HepG2 (cell line): ENCODE results near the gene CACTIN. TPM values are rescaled to one million over a fixed set of nuclear protein-coding genes. Genes with fewer than 3 reads are reported as not detected.
A peak's percentile ranks its signal among the peaks of the same experiment; 100 is the strongest.

ENCODE experiments used
- ATAC-seq: fragments of 200-7000 bp; cut with Tn5 transposase; 3 replicates; pipeline ENCODE4 v1.9.1; 2020; ENCODE audit warnings: mild to moderate bottlenecking, moderate library complexity
- BruUV-seq: library from RNA; stranded (reverse); fragments of 400-500 nt; replicated peaks from 2 replicates; lab custom pipeline; 2021; lab: Mats Ljungman, UMichigan
- CTCF ChIA-PET: fragments of 300-600 bp; formaldehyde crosslinking; extraction: SDS; loops from one replicate; lab custom pipeline; 2021; ENCODE audit warnings: low total read pairs, inconsistent platforms, low intra/inter-chr PET ratio; lab: Yijun Ruan, JAX
- POLR2A ChIA-PET: fragments of 350-600 bp; sonication (Branson Sonifier 250); formaldehyde crosslinking; loops from one replicate; lab custom pipeline; 2020; ENCODE audit warnings: antibody characterized with exemption, inconsistent platforms; lab: Yijun Ruan, JAX
- DNase-seq: peaks from one replicate; pipeline ENCODE4 v3.0.0-alpha.2; 2015; ENCODE audit warnings: low spot score
- FAIRE-seq: peaks from 3 replicates; lab custom pipeline; 2011; peaks lifted over from hg19 to GRCh38; lab: Jason Lieb, UNC
- H2AFZ ChIP-seq: one replicate; pipeline ENCODE4 v1.6.1; 2011; ENCODE audit warnings: low read length, inconsistent platforms
- H3K27ac ChIP-seq: fragments of 300-600 bp; 3 replicates; pipeline ENCODE4 v1.8.0; 2011; ENCODE audit warnings: mixed run types, mild to moderate bottlenecking, mixed read lengths, low read length, inconsistent platforms; ENCODE audit not compliant: insufficient read depth; ENCODE audit errors: extremely low read length
- H3K27me3 ChIP-seq, 2 experiments: fragments of 200-600 bp in 1 of 2; 2 replicates in 1 of 2; 3 replicates in 1 of 2; pipeline versions ENCODE4 v1.6.0 to v1.8.0; 2011; ENCODE audit warnings: low read length in 2 of 2, mild to moderate bottlenecking in 2 of 2, moderate library complexity in 2 of 2, inconsistent platforms in 1 of 2; ENCODE audit not compliant: insufficient read depth in 2 of 2, control insufficient read depth in 1 of 2
- H3K36me3 ChIP-seq, 2 experiments: fragments of 200-600 bp in 1 of 2; replicated peaks in 1 of 2; 2 replicates in 1 of 2; 3 replicates in 1 of 2; pipeline versions ENCODE4 v1.5.1 to v1.8.0; 2011; ENCODE audit warnings: low read length in 2 of 2, inconsistent platforms in 1 of 2; ENCODE audit not compliant: insufficient read depth in 2 of 2, control insufficient read depth in 1 of 2
- H3K4me1 ChIP-seq: 2 replicates; pipeline ENCODE4 v1.5.1; 2012; ENCODE audit warnings: low read length, inconsistent platforms; ENCODE audit not compliant: insufficient read depth
- H3K4me2 ChIP-seq: 2 replicates; pipeline ENCODE4 v1.6.0; 2011; ENCODE audit warnings: low read depth, low read length, inconsistent platforms
- H3K4me3 ChIP-seq, 3 experiments: fragments of 200-600 bp in 1 of 3; sonication (generic), shearing (Covaris generic) in 1 of 3; replicated peaks in 1 of 3; 2 replicates each; pipeline ENCODE4 v1.5.1; 2011 to 2016; ENCODE audit warnings: low read length in 3 of 3, inconsistent platforms in 2 of 3, low read depth in 2 of 3, mild to moderate bottlenecking in 2 of 3, control low read depth in 1 of 3, mixed read lengths in 1 of 3; ENCODE audit not compliant: insufficient read depth in 1 of 3
- H3K79me2 ChIP-seq: one replicate; pipeline ENCODE4 v1.6.1; 2011; ENCODE audit warnings: low read length, inconsistent platforms; ENCODE audit not compliant: insufficient read depth
- H3K9ac ChIP-seq: 2 replicates; pipeline ENCODE4 v1.6.0; 2011; ENCODE audit warnings: mild to moderate bottlenecking, low read depth, low read length, inconsistent platforms; ENCODE audit not compliant: insufficient read depth
- H3K9me3 ChIP-seq: 2 replicates; pipeline ENCODE4 v1.5.1; 2012; ENCODE audit warnings: mild to moderate bottlenecking, low read length
- H4K20me1 ChIP-seq: 2 replicates; pipeline ENCODE4 v1.6.0; 2011; ENCODE audit warnings: inconsistent platforms, mild to moderate bottlenecking, low read length, moderate library complexity; ENCODE audit not compliant: insufficient read depth
- EP300 ChIP-seq, 3 experiments: sonication (generic) in 1 of 3; formaldehyde crosslinking in 1 of 3; IDR thresholded peaks; 2 replicates each; pipeline versions ENCODE4 v1.5.1 to v1.6.1; 2011 to 2020; ENCODE audit warnings: low read depth in 2 of 3, low read length in 2 of 3, borderline replicate concordance in 1 of 3, improper control_type of control experiment in 1 of 3, mild to moderate bottlenecking in 1 of 3, missing genetic modification reagents in 1 of 3, moderate library complexity in 1 of 3
- ESRRA ChIP-seq: sonication (generic); formaldehyde crosslinking; IDR thresholded peaks from 2 replicates; pipeline ENCODE4 v1.5.1; 2020; ENCODE audit warnings: mild to moderate bottlenecking, low read depth, missing genetic modification reagents
- MAF1 ChIP-seq: sonication (generic); formaldehyde crosslinking; IDR thresholded peaks from 2 replicates; pipeline ENCODE4 v1.5.0; 2020; ENCODE audit warnings: missing genetic modification reagents, borderline replicate concordance
- PTBP1 ChIP-seq: fragments of 200-400 bp; formaldehyde crosslinking; IDR thresholded peaks from 2 replicates; pipeline ENCODE4 v1.6.1; 2018; ENCODE audit warnings: low read length, low read depth; ENCODE audit not compliant: poor library complexity, severe bottlenecking
- STAG1 ChIP-seq: sonication (generic); formaldehyde crosslinking; IDR thresholded peaks from 2 replicates; pipeline ENCODE4 v1.4.0; 2020; ENCODE audit warnings: missing genetic modification reagents
- ZFY ChIP-seq: sonication (generic); formaldehyde crosslinking; IDR thresholded peaks from 2 replicates; pipeline ENCODE4 v1.4.0; 2020; ENCODE audit warnings: missing genetic modification reagents
- ZNF34 ChIP-seq: sonication (generic); formaldehyde crosslinking; IDR thresholded peaks from 2 replicates; pipeline ENCODE4 v1.4.0; 2020; ENCODE audit warnings: mild to moderate bottlenecking, missing genetic modification reagents, borderline replicate concordance
- ZNF770 ChIP-seq: sonication (generic); formaldehyde crosslinking; IDR thresholded peaks from 2 replicates; pipeline ENCODE4 v1.5.0; 2020; ENCODE audit warnings: mild to moderate bottlenecking, missing genetic modification reagents
- WGBS: methylation state at CpG from one replicate; pipeline ENCODE4 v1.1.6; 2017; ENCODE audit warnings: low lambda C conversion rate; 5-methylcytosine and 5-hydroxymethylcytosine counted together
- in situ Hi-C: cut with HindIII; loops from 2 replicates; pipeline ENCODE4 v1.10.0; 2017; ENCODE audit warnings: low pct_unique_long_range_greater_than_20kb; ENCODE audit not compliant: extremely low pct_ligation_motif_present
- intact Hi-C: fragments of 100-400 bp; cut with micrococcal nuclease; formaldehyde crosslinking; loops from one replicate; pipeline ENCODE4 v1.10.0; 2022; ENCODE audit not compliant: unreplicated experiment
- polyA plus RNA-seq, 8 experiments: library from polyadenylated mRNA; depleted of rRNA in 3 of 8; stranded (reverse) in 7 of 8; unstranded in 1 of 8; fragments of >200 nt; fragmentation: Illumina TruSeq in 4 of 8; extraction: Trizol in 4 of 8; gene quantifications; 2 replicates each; pipeline versions ENCODE4 v1.2.1 to v1.2.3, GENCODE V29; 2011 to 2016; ENCODE audit warnings: low read depth in 4 of 8, missing spikeins in 1 of 8, mixed read lengths in 1 of 8; ENCODE audit not compliant: insufficient read depth in 1 of 8
- total RNA-seq, 5 experiments: library from RNA; depleted of rRNA; stranded (reverse); fragments of >200 nt; fragmentation: Illumina TruSeq; extraction: Trizol; gene quantifications; 2 replicates each; pipeline ENCODE4 v1.2.3, GENCODE V29; 2016; ENCODE audit warnings: low read depth in 1 of 5
- TF ChIP-seq, protein P1 (sequence below): sonication (generic); formaldehyde crosslinking; IDR thresholded peaks from 2 replicates; pipeline ENCODE4 v1.5.0; 2020; ENCODE audit warnings: mild to moderate bottlenecking, missing genetic modification reagents, moderate library complexity
- TF ChIP-seq, protein P2 (sequence below): sonication (generic); formaldehyde crosslinking; IDR thresholded peaks from 2 replicates; pipeline ENCODE4 v1.5.1; 2020; ENCODE audit warnings: mild to moderate bottlenecking, missing genetic modification reagents, moderate library complexity
- TF ChIP-seq, protein P3 (sequence below): sonication (generic); formaldehyde crosslinking; IDR thresholded peaks from 2 replicates; pipeline ENCODE4 v1.8.0; 2022; ENCODE audit warnings: missing genetic modification reagents, mild to moderate bottlenecking, moderate library complexity, borderline replicate concordance

Gene CACTIN
- total and polyA plus RNA-seq, 2 of the 13 experiments (the other 11 are each of a cell fraction or from before 2014, with no cell fraction given): 10.0 to 16.6 TPM

DNA sequence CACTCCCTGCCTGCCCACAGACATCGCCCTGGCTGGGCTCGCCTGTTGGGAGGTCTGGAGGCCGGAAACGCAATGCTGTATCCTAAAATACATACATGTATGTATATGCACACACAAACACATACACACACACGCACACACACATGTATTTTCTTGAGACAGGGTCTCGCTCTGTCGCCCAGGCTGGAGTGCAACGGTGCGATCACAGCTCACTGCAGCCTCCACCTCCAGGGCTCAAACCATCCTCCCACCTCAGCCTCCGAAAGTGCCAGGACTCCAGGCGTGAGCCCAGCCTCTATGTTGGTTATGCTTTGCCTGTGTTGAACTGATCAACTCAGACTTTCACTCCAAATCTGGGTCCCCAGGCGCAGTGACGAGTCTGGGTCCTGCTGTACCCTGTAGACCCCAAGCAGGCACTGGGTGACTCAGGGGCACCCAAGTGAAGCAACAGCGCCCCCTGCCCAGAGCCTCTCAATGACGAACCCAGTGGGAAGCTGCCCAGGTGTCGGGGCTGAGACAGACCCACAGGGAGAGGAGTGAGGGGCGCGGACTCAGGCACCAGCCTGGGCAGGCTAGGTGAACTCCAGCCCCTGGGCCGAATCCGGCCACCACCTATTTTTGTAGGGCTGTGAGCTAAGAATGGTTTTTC lies 27.4 kb upstream of the CACTIN start:
- Histone ChIP-seq H2AFZ (no peak overlapping the region), H3K9me3 (no peaks in the 10 kb centered on the region), H3K4me3 (no peak overlapping the region), H3K27ac (no peak overlapping the region), H3K79me2 (no peaks in the 10 kb centered on the region), H3K4me1 (no peaks in the 10 kb centered on the region), H3K4me2 (no peak overlapping the region), H3K9ac (no peak overlapping the region), H3K36me3 (peaks cover 1 to 13% of the 10 kb centered on the region in 2 experiments; a peak in 4 of 5 replicates), H4K20me1 (no peaks in the 10 kb centered on the region), H3K27me3 (no peaks in the 10 kb centered on the region)
- intact Hi-C loops: no loop called here
- BruUV-seq: no TSS peak
- ATAC-seq: no peak; the same call in 2 of the 3 replicates
- POLR2A ChIA-PET: no interaction called here
- no peak for FAIRE-seq
- TF ChIP-seq MAF1 (CRISPR knock-in tag) (no peak), ZFY (no peak), ESRRA (no peak), ZNF34 (CRISPR knock-in tag) (no peak), STAG1 (CRISPR knock-in tag) (peak; percentile 31; the same call in 1 of the 2 replicates), EP300 (IDR thresholded peaks at IDR 0.05; ENCODE audit: low read depth in 2 of 2, low read length in 2 of 2) (no peak), EP300 (CRISPR knock-in tag; IDR thresholded peaks at IDR 0.05; ENCODE audit: borderline replicate concordance) (no peak), PTBP1 (no peak), ZNF770 (CRISPR knock-in tag) (peak; percentile 68; the same call in 1 of the 2 replicates)
- TF ChIP-seq, protein P1, sequence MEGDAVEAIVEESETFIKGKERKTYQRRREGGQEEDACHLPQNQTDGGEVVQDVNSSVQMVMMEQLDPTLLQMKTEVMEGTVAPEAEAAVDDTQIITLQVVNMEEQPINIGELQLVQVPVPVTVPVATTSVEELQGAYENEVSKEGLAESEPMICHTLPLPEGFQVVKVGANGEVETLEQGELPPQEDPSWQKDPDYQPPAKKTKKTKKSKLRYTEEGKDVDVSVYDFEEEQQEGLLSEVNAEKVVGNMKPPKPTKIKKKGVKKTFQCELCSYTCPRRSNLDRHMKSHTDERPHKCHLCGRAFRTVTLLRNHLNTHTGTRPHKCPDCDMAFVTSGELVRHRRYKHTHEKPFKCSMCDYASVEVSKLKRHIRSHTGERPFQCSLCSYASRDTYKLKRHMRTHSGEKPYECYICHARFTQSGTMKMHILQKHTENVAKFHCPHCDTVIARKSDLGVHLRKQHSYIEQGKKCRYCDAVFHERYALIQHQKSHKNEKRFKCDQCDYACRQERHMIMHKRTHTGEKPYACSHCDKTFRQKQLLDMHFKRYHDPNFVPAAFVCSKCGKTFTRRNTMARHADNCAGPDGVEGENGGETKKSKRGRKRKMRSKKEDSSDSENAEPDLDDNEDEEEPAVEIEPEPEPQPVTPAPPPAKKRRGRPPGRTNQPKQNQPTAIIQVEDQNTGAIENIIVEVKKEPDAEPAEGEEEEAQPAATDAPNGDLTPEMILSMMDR (CRISPR knock-in tag): peak; percentile 54
- TF ChIP-seq, protein P2, sequence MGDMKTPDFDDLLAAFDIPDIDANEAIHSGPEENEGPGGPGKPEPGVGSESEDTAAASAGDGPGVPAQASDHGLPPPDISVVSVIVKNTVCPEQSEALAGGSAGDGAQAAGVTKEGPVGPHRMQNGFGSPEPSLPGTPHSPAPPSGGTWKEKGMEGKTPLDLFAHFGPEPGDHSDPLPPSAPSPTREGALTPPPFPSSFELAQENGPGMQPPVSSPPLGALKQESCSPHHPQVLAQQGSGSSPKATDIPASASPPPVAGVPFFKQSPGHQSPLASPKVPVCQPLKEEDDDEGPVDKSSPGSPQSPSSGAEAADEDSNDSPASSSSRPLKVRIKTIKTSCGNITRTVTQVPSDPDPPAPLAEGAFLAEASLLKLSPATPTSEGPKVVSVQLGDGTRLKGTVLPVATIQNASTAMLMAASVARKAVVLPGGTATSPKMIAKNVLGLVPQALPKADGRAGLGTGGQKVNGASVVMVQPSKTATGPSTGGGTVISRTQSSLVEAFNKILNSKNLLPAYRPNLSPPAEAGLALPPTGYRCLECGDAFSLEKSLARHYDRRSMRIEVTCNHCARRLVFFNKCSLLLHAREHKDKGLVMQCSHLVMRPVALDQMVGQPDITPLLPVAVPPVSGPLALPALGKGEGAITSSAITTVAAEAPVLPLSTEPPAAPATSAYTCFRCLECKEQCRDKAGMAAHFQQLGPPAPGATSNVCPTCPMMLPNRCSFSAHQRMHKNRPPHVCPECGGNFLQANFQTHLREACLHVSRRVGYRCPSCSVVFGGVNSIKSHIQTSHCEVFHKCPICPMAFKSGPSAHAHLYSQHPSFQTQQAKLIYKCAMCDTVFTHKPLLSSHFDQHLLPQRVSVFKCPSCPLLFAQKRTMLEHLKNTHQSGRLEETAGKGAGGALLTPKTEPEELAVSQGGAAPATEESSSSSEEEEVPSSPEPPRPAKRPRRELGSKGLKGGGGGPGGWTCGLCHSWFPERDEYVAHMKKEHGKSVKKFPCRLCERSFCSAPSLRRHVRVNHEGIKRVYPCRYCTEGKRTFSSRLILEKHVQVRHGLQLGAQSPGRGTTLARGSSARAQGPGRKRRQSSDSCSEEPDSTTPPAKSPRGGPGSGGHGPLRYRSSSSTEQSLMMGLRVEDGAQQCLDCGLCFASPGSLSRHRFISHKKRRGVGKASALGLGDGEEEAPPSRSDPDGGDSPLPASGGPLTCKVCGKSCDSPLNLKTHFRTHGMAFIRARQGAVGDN (CRISPR knock-in tag): 0 out of 2 replicates have a peak, but pooled peaks have one; percentile 10
- TF ChIP-seq, protein P3, sequence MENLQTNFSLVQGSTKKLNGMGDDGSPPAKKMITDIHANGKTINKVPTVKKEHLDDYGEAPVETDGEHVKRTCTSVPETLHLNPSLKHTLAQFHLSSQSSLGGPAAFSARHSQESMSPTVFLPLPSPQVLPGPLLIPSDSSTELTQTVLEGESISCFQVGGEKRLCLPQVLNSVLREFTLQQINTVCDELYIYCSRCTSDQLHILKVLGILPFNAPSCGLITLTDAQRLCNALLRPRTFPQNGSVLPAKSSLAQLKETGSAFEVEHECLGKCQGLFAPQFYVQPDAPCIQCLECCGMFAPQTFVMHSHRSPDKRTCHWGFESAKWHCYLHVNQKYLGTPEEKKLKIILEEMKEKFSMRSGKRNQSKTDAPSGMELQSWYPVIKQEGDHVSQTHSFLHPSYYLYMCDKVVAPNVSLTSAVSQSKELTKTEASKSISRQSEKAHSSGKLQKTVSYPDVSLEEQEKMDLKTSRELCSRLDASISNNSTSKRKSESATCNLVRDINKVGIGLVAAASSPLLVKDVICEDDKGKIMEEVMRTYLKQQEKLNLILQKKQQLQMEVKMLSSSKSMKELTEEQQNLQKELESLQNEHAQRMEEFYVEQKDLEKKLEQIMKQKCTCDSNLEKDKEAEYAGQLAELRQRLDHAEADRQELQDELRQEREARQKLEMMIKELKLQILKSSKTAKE (CRISPR knock-in tag): no peak
- no peak for DNase-seq
- in situ Hi-C loops: no loop called here
- CTCF ChIA-PET: no interaction called here
- WGBS: 95% methylated on average over 13 of the region's 20 CpGs
